Measurements from ENCODE around the gene MEA1.

MEA1 gene

GRCh38 chr6:43037706-43038105 lies 24.0 kb upstream of the MEA1 start:
- DNase-seq, result no peak

- DNase-seq, result no peak
Measured at GRCh38 chr6:43037197-43037596, 23.5 kb upstream of the MEA1 start.

DNA sequence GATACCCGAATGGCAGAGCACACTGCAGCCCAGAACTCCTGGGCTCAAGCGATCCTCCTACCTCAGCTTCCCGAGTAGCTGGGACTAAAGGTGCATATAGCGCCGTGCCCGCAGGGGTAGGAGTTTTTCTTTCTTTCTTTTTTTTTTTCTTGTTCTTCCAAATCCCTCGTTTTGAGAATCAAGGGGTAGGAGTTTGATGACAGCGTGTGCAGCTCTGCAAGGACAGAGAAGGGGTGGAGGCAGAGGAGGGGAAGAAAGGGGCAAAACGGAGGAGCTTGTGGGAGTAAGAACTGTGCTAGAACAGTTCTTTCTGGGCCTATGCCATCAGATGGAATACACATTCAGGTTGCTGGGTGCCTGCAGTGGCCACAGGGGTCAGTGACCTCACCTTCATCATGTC lies 23.0 kb upstream of the MEA1 start:
- no peak for DNase-seq

- DNase-seq, result no peak
Measured at GRCh38 chr6:43035495-43036194, 21.9 kb upstream of the MEA1 start.

GRCh38 chr6:43034190-43034525 lies 20.4 kb upstream of the MEA1 start:
- no peak for DNase-seq

- DNase-seq, result no peak
Measured at GRCh38 chr6:43033496-43034189, 19.9 kb upstream of the MEA1 start.

- DNase-seq, result no peak
Measured at GRCh38 chr6:43032326-43032725, 18.6 kb upstream of the MEA1 start.

GRCh38 chr6:43029120-43029519 lies 15.4 kb upstream of the MEA1 start:
- no peak for DNase-seq

DNA sequence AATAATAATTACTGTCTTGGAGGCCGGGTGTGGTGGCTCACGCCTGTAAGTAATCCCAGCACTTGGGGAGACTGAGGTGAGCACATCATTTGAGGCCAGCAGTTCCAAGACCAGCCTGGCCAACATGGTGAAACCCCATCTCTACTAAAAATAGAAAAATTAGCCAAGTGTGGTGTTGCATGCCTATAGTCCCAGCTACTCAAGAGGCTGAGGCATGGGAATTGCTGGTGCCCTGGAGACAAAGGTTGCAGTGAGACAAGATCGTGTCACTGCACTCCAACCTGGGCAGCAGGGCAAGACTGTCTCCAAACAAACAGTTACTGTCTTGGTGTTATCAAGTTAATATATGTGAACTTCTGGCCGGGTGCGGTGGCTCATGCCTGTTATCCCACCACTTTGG lies 12.6 kb upstream of the MEA1 start:
- DNase-seq, result no peak

DNA sequence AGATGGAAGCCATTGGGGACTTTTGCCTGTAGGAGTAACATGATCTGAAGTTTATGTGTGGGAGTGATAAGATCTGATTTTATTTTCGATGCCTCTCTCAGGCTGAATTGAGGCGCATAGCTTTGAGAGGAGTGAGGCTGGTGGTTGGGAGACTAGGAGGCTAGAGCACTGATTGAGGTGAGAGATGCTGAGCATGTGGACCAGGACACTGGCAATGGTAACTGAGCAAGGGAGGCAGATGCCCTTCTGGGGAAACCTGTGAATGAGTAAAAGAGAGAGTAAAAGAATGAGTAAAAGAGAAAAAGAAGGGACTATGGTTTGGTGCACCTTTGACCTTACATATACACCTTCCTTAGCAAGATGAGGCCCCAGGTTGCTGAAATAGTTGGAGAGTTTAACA lies 10.7 kb upstream of the MEA1 start:
- no peak for DNase-seq

DNA sequence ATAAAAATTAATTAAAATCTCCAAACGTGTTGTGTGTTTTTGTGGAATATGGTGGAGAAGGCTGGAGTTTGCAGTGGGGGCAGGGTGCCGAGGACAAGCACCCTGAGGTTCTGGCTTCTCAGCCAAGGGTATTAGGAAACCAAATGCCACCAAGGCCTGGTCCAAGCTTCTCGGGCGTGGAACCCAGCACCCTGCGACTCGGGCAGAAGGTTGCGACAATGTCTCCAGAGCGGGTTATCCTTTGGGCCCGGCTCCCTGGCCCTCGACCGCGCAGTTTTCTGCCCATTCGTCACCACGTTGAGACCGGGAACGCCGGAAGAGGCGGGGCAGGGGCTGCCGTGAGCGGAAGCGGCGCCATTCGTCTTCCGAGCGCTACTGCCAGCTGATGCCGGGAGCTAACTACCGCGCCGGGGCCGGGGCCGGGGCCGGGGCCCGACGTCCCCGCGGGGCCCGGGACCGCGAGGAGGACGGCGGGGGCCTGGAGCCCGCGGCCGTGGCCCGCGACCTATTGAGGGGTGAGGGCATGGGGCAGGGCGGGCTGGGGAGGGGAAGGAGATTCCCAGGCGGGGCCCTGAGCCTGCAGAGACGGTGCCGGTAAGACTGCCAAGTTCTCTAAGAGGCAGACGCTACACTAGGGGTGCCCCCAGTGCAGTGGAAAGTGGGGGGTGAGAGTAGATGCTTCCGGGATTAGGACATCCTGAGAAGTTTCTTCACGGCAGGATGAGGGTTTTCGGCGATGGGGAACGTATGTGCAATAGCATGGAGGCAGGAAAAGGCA lies 7.7 kb upstream of the MEA1 start, which contains the start of gene RRP36:
Gene RRP36, plus strand, starts transcription at position 354 of the 778 bp plus-strand sequence. Its CDS starts 32 bp downstream, at position 386.
- peak; percentile 73 for DNase-seq

GRCh38 chr6:43020847-43021246 lies 7.1 kb upstream of the MEA1 start:
- DNase-seq, result no peak

DNA sequence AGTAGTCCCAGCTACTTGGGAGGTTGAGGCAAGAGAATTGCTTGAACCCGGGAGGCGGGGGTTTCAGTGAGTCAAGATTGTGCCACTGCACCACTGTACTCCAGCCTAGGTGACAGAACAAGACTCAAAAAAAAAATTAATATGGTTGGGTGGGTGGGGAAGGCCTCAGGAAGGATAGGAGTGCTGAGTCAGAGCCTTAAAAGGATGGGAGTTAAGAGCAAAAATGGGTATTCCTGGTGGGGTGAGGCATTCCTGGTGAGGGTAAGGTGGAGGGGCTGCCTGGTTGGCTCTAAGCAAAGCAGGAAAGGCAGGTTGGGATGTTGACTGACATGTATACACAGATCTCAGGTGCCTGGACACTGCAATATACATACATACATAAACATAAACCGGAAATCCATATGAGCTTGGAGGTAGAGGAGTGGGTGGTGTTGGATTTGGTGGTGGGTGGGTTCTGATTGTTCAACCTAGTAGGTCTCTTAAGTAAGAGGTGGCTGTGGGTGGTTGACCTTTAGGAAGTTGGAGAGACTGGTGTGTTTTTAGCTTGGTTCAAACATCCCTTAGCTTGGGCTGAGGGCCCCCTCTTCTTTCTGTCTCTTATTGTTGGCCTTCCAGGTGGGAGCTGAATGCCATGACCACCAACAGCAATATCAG lies 6.4 kb upstream of the MEA1 start:
- DNase-seq, result no peak

GRCh38 chr6:43019152-43019551 lies 5.4 kb upstream of the MEA1 start:
- DNase-seq, result no peak

DNA sequence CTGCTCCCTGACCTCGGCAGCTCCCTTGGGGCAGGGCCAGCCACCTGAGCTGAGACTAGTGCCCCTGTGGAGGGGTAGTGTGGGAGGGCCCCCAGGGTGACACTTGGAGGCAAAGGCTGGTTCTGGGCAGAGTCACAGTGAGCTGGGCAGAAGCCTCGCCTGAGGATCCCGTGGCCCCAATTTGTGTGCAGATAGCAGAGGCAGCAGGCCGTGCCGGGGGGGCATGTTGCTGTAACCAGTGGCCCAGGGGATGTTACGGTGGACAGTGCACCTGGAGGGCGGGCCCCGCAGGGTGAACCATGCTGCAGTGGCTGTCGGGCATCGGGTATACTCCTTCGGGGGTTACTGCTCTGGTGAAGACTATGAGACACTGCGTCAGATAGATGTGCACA lies 3.2 kb upstream of the MEA1 start:
- DNase-seq, result no peak

DNA sequence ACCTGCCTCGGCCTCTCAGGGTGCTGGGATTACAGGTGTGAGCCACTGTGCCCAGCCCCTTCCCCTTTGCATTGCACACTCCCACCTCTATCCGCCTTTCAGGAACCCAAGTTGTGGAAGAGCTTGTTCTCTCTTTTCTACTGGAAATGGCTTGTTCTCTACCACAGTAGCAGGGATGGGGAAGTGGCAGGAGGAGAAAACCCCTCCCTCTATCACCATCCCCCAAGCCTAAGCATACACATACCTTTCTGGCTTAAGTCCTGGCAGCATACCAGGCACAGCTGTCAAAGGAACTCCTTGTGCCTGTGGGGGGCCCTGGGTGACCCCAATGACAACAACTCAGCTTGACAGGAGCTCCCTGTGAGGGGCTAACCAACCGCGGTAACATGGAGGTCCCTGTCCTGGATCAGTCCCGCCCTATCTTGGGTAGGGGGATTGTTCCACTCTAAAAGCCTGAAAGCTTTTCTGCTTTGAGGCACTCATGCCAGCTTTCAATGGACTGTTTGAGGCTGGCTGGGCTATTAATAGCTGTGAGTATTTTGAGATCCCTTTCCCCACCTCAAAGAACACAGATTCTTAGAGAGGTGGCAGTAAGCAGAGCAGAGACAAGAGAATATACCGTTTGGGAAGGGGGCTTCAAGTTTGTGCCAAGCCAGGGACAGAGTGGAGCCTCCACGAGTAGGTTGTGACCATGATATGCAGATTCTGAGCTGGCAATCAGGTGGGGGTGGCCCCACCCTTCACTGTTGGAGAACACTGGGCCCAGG lies 2.6 kb upstream of the MEA1 start:
- no peak for DNase-seq

- no peak for DNase-seq
Measured at GRCh38 chr6:43014434-43014909, 726 bp upstream of the MEA1 start.

- no peak for DNase-seq
Measured at GRCh38 chr6:43013097-43013842, 476 bp downstream of the MEA1 start.

DNA sequence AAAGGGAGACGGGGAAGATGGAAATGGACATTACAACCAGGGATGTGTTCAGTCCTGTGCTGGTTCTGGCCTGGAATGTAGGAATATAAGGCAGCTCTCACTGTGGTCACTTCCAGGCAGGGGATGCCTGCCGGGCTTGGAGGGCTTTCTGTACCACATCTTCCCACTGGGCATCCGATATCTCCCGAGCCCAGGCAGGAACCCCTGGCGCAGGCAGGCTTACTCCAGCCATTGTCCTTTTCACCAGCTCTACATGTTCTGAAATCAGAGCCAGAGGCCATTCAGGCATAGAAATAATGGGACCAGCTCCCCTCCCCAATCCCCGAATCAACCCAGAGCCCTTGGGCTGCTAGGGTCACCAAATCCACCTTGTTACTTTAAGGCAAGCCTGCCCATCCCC lies 1.4 kb downstream of the MEA1 start:
- no peak for DNase-seq

- DNase-seq, result no peak
Measured at GRCh38 chr6:43011207-43011606, 2.5 kb downstream of the MEA1 start.

DNA sequence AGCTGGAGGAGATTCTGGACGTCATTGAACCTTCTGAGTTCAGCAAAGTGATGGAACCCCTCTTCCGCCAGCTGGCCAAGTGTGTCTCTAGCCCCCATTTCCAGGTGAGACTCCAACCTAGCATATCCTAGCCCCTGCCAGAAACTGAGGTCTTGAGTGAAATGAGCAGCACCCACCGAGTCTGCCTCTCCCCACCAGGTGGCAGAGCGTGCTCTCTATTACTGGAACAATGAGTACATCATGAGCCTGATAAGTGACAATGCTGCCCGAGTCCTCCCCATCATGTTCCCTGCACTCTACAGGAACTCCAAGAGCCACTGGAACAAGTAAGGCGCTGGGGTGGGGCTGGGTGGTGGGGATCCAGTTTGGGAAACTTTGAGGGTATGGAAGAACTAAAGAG lies 4.6 kb downstream of the MEA1 start:
- DNase-seq, result peak; percentile 20

DNA sequence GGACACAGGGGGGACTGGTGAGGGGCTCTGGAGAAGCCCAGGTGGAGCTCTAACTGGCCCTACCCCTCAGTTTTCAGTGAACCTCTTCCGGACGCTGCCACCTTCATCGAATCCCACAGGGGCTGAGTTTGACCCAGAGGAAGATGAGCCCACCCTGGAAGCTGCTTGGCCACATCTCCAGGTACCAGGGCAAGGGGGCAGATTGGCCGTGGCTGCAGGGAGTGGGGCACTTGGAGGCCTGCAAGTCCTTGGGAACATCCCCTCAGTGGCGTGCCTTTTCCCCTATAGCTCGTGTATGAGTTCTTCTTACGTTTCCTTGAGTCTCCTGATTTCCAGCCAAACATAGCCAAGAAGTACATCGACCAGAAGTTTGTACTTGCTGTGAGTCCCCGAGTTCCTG lies 6.6 kb downstream of the MEA1 start:
- DNase-seq, result no peak

Data from NCI-H2171 (cell line).